Kidney (tissue), 14 donors: ENCODE measurements around the gene C7orf57. TPM values are rescaled to one million over a fixed set of nuclear protein-coding genes. Genes with fewer than 3 reads are reported as not detected.
A peak's percentile ranks its signal among the peaks of the same experiment; 100 is the strongest.
"Not testable (repeated sequence)": the region's sequence is repeated elsewhere in the genome, so short reads cannot be mapped to it uniquely, and the experiment has no call there.

Experiments used
- DNase-seq, 5 donors: peaks; one replicate each; pipeline ENCODE4 v3.0.0-alpha.2; 2013 to 2020
- FAIRE-seq: peaks from 2 replicates; lab custom pipeline; 2012; peaks lifted over from hg19 to GRCh38; lab: Jason Lieb, UNC
- H3K27ac ChIP-seq, 2 donors: one replicate each; pipeline ENCODE4 v1.7.0; 2013; ENCODE audit warnings: low read depth in 2 of 2, low read length in 2 of 2, inconsistent platforms in 1 of 2
- H3K27me3 ChIP-seq: one replicate; pipeline ENCODE4 v1.7.1; 2013; ENCODE audit warnings: low read length, inconsistent platforms; ENCODE audit not compliant: control insufficient read depth, insufficient read depth
- H3K36me3 ChIP-seq, 3 donors: one replicate each; pipeline versions ENCODE4 v1.7.0 to v1.7.1; 2013; ENCODE audit warnings: low read length in 3 of 3, control low read depth in 1 of 3, inconsistent platforms in 1 of 3; ENCODE audit not compliant: insufficient read depth in 3 of 3, control insufficient read depth in 2 of 3
- H3K4me1 ChIP-seq, 3 donors: one replicate each; pipeline versions ENCODE4 v1.7.0 to v1.7.1; 2013; ENCODE audit warnings: low read length in 3 of 3, inconsistent platforms in 1 of 3, low read depth in 1 of 3; ENCODE audit not compliant: control insufficient read depth in 2 of 3, insufficient read depth in 2 of 3
- H3K4me3 ChIP-seq, 3 donors: one replicate each; pipeline versions ENCODE4 v1.7.0 to v1.8.1; 2013; ENCODE audit warnings: low read length in 3 of 3, control low read depth in 1 of 3, inconsistent platforms in 1 of 3
- H3K9ac ChIP-seq, 3 donors: one replicate each; pipeline versions ENCODE4 v1.7.0 to v1.7.1; 2013; ENCODE audit warnings: low read length in 3 of 3, control low read depth in 1 of 3, inconsistent platforms in 1 of 3
- H3K9me3 ChIP-seq, 3 donors: one replicate each; pipeline versions ENCODE4 v1.7.0 to v1.7.1; 2013; ENCODE audit warnings: low read length in 3 of 3, control low read depth in 1 of 3, inconsistent platforms in 1 of 3; ENCODE audit not compliant: control insufficient read depth in 2 of 3, insufficient read depth in 1 of 3
- intact Hi-C: fragments of 100-400 bp; cut with DNase I; formaldehyde crosslinking; loops from one replicate; pipeline ENCODE4 v1.11.1; 2022
- polyA plus RNA-seq: library from polyadenylated mRNA; stranded (reverse); fragments of 350-450 nt; fragmentation: Illumina TruSeq; extraction: RNeasy Lipid Tissue Mini Kit (QIAGEN cat#74804); gene quantifications from one replicate; pipeline ENCODE4 v1.2.3, GENCODE V29; 2014; ENCODE audit warnings: low read depth, low replicate concordance; ENCODE audit not compliant: insufficient read depth
- total RNA-seq: library from RNA; stranded (reverse); fragmentation: NEBNext Ultra II Directional; extraction: Animal tissue kit (Norgen Biotek cat#: 25700); gene quantifications from one replicate; pipeline ENCODE4 v1.2.1, GENCODE V29; 2021
- TF ChIP-seq, protein P1 (sequence below): IDR thresholded peaks from 3 replicates; pipeline ENCODE4 v1.5.1; 2012; ENCODE audit warnings: mild to moderate bottlenecking, moderate library complexity, borderline replicate concordance; ENCODE audit not compliant: insufficient read depth; ENCODE audit errors: extremely low read depth
- donor health status: control.
- donor health status: control.
- donor health status: control.
- donor health status: control.
- donor health status: control.
- donor health status: DM: yes; HTN: yes; CAD: no.
- donor health status: Normal renal cell carcinoma (clear cell type).

C7orf57 gene
- total and polyA plus RNA-seq, 2 donors from 2014 or later, result 0.63 TPM; not detected in 1

DNA sequence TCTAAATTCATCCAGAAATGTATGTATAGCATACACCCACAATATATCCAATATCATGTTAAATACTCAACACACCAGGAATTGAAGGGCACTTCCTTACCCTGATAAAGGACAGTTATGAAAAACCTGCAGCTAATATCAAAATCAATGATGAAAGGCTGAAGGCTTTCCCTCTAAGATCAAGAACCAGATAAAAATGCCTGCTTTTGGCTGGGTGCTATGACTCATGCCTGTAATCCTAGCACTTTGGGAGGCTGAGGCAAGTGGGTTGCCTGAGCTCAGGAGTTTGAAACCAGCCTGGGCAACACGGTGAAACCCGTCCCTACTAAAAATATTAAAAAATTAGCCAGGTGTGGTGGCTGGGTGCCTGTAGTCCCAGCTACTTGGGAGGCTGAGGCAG lies 32.1 kb downstream of the C7orf57 start:
- H3K9me3 ChIP-seq, result peaks cover 0 to 3% (median 0%) of the 10 kb centered on the region in 3 donors
- DNase-seq, result no peak
- H3K27ac ChIP-seq, result no peak overlapping the region
- TF ChIP-seq, protein P1, sequence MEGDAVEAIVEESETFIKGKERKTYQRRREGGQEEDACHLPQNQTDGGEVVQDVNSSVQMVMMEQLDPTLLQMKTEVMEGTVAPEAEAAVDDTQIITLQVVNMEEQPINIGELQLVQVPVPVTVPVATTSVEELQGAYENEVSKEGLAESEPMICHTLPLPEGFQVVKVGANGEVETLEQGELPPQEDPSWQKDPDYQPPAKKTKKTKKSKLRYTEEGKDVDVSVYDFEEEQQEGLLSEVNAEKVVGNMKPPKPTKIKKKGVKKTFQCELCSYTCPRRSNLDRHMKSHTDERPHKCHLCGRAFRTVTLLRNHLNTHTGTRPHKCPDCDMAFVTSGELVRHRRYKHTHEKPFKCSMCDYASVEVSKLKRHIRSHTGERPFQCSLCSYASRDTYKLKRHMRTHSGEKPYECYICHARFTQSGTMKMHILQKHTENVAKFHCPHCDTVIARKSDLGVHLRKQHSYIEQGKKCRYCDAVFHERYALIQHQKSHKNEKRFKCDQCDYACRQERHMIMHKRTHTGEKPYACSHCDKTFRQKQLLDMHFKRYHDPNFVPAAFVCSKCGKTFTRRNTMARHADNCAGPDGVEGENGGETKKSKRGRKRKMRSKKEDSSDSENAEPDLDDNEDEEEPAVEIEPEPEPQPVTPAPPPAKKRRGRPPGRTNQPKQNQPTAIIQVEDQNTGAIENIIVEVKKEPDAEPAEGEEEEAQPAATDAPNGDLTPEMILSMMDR, result no peak
- no peak overlapping the region for H3K9ac ChIP-seq
- no peak for FAIRE-seq
- H3K36me3 ChIP-seq, result no peaks in the 10 kb centered on the region
- no peak overlapping the region for H3K4me3 ChIP-seq
- no peaks in the 10 kb centered on the region for H3K27me3 ChIP-seq
- intact Hi-C loops, result no loop called here
- H3K4me1 ChIP-seq, result no peaks in the 10 kb centered on the region

DNA sequence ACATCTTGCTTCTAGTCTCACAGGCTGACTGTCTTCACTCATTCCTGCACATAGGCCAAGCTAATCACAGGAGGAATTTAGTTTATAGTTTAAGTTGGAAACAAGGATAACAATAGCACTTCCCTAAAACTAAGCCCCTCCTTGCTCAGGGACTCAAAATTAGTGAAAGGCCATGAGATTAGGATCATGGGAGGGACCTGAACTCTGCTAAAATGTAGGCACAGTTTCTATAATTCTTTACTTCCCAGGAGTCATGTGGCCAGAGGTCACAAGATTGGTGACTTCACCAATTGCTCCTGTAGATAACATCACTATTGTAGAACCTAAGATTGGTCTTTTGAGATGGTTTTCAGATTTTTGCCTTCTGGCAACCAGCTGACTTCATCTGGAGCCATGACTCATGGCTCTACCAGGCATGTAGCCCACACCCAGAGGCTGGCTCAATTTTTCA lies 38.9 kb downstream of the C7orf57 start:
- no peaks in the 10 kb centered on the region for H3K36me3 ChIP-seq
- no peaks in the 10 kb centered on the region for H3K9me3 ChIP-seq
- intact Hi-C loops, result no loop called here
- TF ChIP-seq, protein P1, result no peak
- no peaks in the 10 kb centered on the region for H3K27me3 ChIP-seq
- FAIRE-seq (no peak), DNase-seq (no peak)
- H3K27ac ChIP-seq, result no peak overlapping the region
- no peaks in the 10 kb centered on the region for H3K4me1 ChIP-seq
- H3K4me3 ChIP-seq, result no peak overlapping the region
- H3K9ac ChIP-seq, result no peak overlapping the region

DNA sequence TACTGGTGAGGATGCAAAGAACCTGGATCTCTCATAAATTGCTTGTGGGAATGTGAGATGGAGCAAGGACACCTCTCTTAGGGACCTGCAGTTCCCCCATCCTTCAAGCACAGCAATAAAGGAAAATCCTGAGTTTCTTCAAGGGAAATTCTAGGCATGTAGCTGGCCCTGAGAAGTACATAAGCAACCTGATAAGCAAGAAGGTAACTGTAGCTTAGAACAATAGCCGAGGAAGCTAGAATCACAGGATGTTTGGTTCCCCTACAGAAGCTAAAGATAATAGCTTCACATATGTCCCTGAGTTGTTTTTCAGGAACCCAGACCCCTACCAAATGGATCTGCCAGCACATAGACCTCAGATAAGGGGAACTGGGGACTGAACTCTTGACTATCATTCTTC lies 42.1 kb downstream of the C7orf57 start:
- H3K9ac ChIP-seq, result no peak overlapping the region
- intact Hi-C loops, result no loop called here
- no peak overlapping the region for H3K4me3 ChIP-seq
- H3K27ac ChIP-seq, result no peak overlapping the region
- H3K9me3 ChIP-seq, result no peaks in the 10 kb centered on the region
- no peaks in the 10 kb centered on the region for H3K4me1 ChIP-seq
- H3K36me3 ChIP-seq, result no peaks in the 10 kb centered on the region
- H3K27me3 ChIP-seq, result no peaks in the 10 kb centered on the region
- TF ChIP-seq, protein P1, result no peak
- FAIRE-seq (no peak), DNase-seq (no peak)

DNA sequence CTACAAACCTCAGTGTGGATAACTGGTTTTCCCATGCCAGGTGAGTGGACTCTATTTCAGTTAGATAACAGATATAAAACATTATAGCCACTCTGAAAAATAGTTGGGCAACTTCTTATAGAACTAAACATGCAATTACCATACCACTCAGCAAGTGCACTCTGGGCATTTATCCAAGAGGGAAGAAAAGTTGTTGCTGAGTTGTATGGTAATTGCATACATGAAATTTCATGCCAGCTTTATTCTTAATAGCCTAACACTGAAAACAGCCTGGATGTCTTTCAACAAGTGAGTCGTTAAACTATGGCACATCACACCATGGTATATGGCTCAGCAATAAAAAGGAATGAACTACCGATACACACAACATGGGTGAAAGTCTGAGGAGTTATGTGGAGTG lies 43.1 kb downstream of the C7orf57 start:
- no peak overlapping the region for H3K27ac ChIP-seq
- no peak for FAIRE-seq
- TF ChIP-seq, protein P1, result no peak

DNA sequence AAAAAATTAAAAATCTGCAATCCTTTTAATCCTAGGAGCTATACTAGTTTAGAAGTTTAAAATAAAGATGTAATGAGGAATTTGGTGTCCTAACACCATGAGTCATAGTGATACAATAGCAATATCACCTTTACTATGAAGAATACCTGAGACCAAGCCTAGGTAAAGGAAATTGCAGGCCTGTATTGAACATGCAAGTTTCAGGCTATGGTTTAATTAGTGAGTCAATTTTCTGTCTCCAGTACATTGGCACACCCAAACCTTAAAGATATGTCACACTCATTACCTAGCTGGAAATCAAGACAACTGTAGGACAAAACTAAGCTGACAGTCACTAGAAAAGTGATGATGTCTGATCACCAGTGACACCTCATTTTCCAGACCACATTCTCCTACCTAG lies 47.0 kb downstream of the C7orf57 start:
- H3K4me3 ChIP-seq, FAIRE-seq, H3K9me3 ChIP-seq, intact Hi-C loops, H3K36me3 ChIP-seq, DNase-seq, H3K9ac ChIP-seq, H3K27ac ChIP-seq, H3K27me3 ChIP-seq: not testable (repeated sequence)
- H3K4me1 ChIP-seq, result peaks cover 0 to 11% (median 9%) of the 10 kb centered on the region in 3 donors

More for the DNA sequence above, 43.1 kb downstream of the C7orf57 start:
- Histone ChIP-seq H3K9ac (no peak overlapping the region), H3K4me3 (no peak overlapping the region), H3K36me3 (no peaks in the 10 kb centered on the region), H3K9me3 (no peaks in the 10 kb centered on the region), H3K4me1 (peaks cover 0 to 5% (median 0%) of the 10 kb centered on the region in 3 donors), H3K27me3 (no peaks in the 10 kb centered on the region)
- peak in 1 of 5 donors; percentile 23 for DNase-seq
- intact Hi-C loops, result no loop called here
